ENCODE results near the gene SIPA1L3. TPM values are rescaled to one million over a fixed set of nuclear protein-coding genes. Genes with fewer than 3 reads are reported as not detected.

The SIPA1L3 gene
- total RNA-seq, 1 experiment from 2014 or later, result 125 TPM

DNA sequence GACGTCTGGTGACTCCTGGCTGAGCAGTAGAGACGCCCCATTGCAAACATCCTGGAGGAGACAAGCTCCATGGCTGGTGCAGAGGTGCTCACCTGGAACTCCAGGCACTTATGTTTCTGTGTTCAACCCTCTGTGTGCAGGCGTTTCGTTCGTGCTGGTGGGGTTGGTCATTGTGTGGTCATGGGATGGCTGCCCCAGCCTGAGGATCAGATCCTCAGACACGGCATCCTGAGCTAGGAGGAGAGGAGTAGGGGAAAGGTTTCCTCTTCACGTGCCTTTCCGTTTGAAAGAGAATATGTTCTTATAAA lies 87.8 kb downstream of the SIPA1L3 start:
- no TSS peak for BruUV-seq (replicated peaks)
- peak overlapping the region; percentile 34 for H3K27ac Mint-ChIP-seq (ENCODE audit: unreplicated experiment)

DNA sequence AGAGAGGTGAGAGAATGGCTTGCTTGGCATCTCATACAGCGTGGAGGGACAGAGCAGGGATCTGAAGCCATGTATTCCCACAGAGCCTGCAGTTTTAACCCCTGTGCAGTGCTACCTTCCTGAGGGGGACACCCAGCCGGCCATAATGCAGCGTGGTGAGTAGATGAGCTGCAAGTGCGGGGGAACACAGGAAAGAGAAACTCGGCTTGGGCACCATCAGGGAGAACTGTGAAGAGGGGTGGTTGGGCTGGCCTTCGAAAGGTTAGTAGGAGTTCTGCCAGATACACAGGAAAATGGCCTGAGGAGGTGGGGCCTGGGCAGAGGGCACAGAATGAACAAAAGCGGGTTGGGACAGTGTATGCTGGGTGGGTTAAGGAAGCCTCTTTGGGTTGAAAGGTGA lies 88.3 kb downstream of the SIPA1L3 start:
- no TSS peak for BruUV-seq (replicated peaks)
- H3K36me3 Mint-ChIP-seq (ENCODE audit: insufficient read depth, unreplicated experiment), result peaks cover 61% of the 10 kb centered on the region
- H3K27ac Mint-ChIP-seq (ENCODE audit: unreplicated experiment), result peak overlapping the region; percentile 34
- no peaks in the 10 kb centered on the region for H3K9me3 Mint-ChIP-seq (ENCODE audit: unreplicated experiment)
- Histone ChIP-seq H3K9me3 (no peaks in the 10 kb centered on the region), H3K27me3 (replicated peaks; ENCODE audit: control insufficient read depth, insufficient read depth, low read length) (no peaks in the 10 kb centered on the region), H3K4me1 (peaks cover 27% of the 10 kb centered on the region), H3K4me3 (ENCODE audit: low read depth, low read length) (no peak overlapping the region), H3K36me3 (ENCODE audit: control insufficient read depth, insufficient read depth, low read length) (peaks cover 2% of the 10 kb centered on the region)
- H3K27me3 Mint-ChIP-seq (ENCODE audit: insufficient read depth, unreplicated experiment), result no peaks in the 10 kb centered on the region
- TF ChIP-seq CTCF (IDR thresholded peaks at IDR 0.05; ENCODE audit: insufficient read depth in 1 of 2, low read depth in 1 of 2, low read length in 1 of 2, severe bottlenecking in 1 of 2, unreplicated experiment in 1 of 2), result no peak
- CTCF ChIA-PET, result interaction anchor here (0.6 kb wide), 1 partner anchor 252 kb away, joined by 3 read pairs; no protein-coding TSS in a partner anchor
- intact Hi-C loops (cut with micrococcal nuclease; ENCODE audit: unreplicated experiment), result no loop called here
- H3K4me3 Mint-ChIP-seq (ENCODE audit: unreplicated experiment), result no peak overlapping the region
- no peak for DNase-seq
- H3K4me1 Mint-ChIP-seq (ENCODE audit: low read depth, unreplicated experiment), result peaks cover 34% of the 10 kb centered on the region
- POLR2A ChIA-PET, result interaction anchor here (0.5 kb wide), 1 partner anchor 79 kb away, joined by 7 read pairs; no protein-coding TSS in a partner anchor

More for the DNA sequence above, 87.8 kb downstream of the SIPA1L3 start:
- H3K36me3 Mint-ChIP-seq (ENCODE audit: insufficient read depth, unreplicated experiment), result peaks cover 62% of the 10 kb centered on the region
- no peak overlapping the region for H3K4me3 Mint-ChIP-seq (ENCODE audit: unreplicated experiment)
- Histone ChIP-seq H3K9me3 (no peaks in the 10 kb centered on the region), H3K27me3 (replicated peaks; ENCODE audit: control insufficient read depth, insufficient read depth, low read length) (no peaks in the 10 kb centered on the region), H3K4me3 (ENCODE audit: low read depth, low read length) (no peak overlapping the region), H3K4me1 (peaks cover 33% of the 10 kb centered on the region), H3K36me3 (ENCODE audit: control insufficient read depth, insufficient read depth, low read length) (peaks cover 2% of the 10 kb centered on the region)
- no peak for TF ChIP-seq CTCF (IDR thresholded peaks at IDR 0.05; ENCODE audit: insufficient read depth in 1 of 2, low read depth in 1 of 2, low read length in 1 of 2, severe bottlenecking in 1 of 2, unreplicated experiment in 1 of 2)
- DNase-seq, result no peak
- peaks cover 39% of the 10 kb centered on the region for H3K4me1 Mint-ChIP-seq (ENCODE audit: low read depth, unreplicated experiment)
- intact Hi-C loops (cut with micrococcal nuclease; ENCODE audit: unreplicated experiment), result no loop called here
- no peaks in the 10 kb centered on the region for H3K27me3 Mint-ChIP-seq (ENCODE audit: insufficient read depth, unreplicated experiment)
- CTCF ChIA-PET, result no interaction called here
- no peaks in the 10 kb centered on the region for H3K9me3 Mint-ChIP-seq (ENCODE audit: unreplicated experiment)
- POLR2A ChIA-PET, result interaction anchor here (0.5 kb wide), 1 partner anchor 79 kb away, joined by 7 read pairs; no protein-coding TSS in a partner anchor

- Mint-ChIP-seq H3K9me3 (ENCODE audit: unreplicated experiment) (no peaks in the 10 kb centered on the region), H3K4me3 (ENCODE audit: unreplicated experiment) (no peak overlapping the region), H3K27ac (ENCODE audit: unreplicated experiment) (no peak overlapping the region), H3K27me3 (ENCODE audit: insufficient read depth, unreplicated experiment) (no peaks in the 10 kb centered on the region), H3K4me1 (ENCODE audit: low read depth, unreplicated experiment) (peaks cover 17% of the 10 kb centered on the region), H3K36me3 (ENCODE audit: insufficient read depth, unreplicated experiment) (peaks cover 56% of the 10 kb centered on the region)
- Histone ChIP-seq H3K9me3 (no peaks in the 10 kb centered on the region), H3K4me1 (peaks cover 1% of the 10 kb centered on the region), H3K27me3 (replicated peaks; ENCODE audit: control insufficient read depth, insufficient read depth, low read length) (no peaks in the 10 kb centered on the region), H3K4me3 (ENCODE audit: low read depth, low read length) (no peak overlapping the region), H3K36me3 (ENCODE audit: control insufficient read depth, insufficient read depth, low read length) (peaks cover 2% of the 10 kb centered on the region)
- ChIA-PET POLR2A (no interaction called here), CTCF (no interaction called here)
- no peak for TF ChIP-seq CTCF (IDR thresholded peaks at IDR 0.05; ENCODE audit: insufficient read depth in 1 of 2, low read depth in 1 of 2, low read length in 1 of 2, severe bottlenecking in 1 of 2, unreplicated experiment in 1 of 2)
- DNase-seq, result no peak
- intact Hi-C loops (cut with micrococcal nuclease; ENCODE audit: unreplicated experiment), result no loop called here
- no TSS peak for BruUV-seq (replicated peaks)
These were observed 90.9 kb downstream of the SIPA1L3 start for GRCh38 chr19:37997911-37998344.
